Measurements from ENCODE around the gene HIVEP2. TPM values are rescaled to one million over a fixed set of nuclear protein-coding genes. Genes with fewer than 3 reads are reported as not detected.

Gene HIVEP2
- total RNA-seq, 1 donor from 2014 or later = 18.6 TPM

DNA sequence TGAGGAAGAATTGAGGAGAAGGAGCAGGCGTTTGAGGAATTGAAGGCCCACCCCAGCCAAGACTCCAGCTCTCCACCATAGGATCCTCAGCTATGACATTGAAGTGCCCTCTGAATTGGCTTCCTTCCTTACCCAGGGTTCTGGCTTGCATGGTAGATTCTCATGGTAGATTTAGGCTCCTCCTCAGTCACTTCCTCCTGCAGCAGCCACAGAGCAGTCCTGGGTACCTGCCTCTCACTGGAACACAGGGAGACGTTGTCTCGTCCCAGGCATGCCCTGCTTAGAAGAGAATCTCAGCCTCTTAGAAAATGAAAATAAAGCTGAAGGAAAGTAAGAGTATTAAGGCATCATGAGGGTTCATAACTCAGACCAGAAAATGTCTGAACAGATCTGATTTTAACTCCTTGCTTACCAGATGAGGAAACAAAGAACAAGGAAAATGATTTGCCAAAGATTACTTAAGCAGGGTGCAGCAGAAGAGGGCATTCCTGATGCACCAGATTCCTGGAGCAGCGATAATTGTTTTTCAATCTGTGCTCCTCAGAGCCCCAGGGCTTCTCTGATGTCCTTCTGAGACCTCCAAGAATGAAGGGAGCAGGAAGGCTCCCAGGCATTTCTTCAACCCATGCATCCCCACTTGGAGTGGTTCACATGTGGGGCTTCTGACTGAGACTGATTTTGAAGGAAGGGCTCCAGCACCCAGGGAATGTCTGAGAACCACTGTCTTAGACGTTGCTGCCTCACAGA is 219.8 kb downstream of the HIVEP2 start:
- ATAC-seq (no peak), DNase-seq (no peak)
- H3K36me3 ChIP-seq = no peaks in the 10 kb centered on the region
- intact Hi-C loops (cut with DNase I) = no loop called here
- H3K27ac ChIP-seq = no peak overlapping the region
- peaks cover 13% of the 10 kb centered on the region for H3K4me1 ChIP-seq
- H3K27me3 ChIP-seq = no peaks in the 10 kb centered on the region
- TF ChIP-seq CTCF (IDR thresholded peaks at IDR 0.05) = no peak
- H3K9me3 ChIP-seq = no peaks in the 10 kb centered on the region
- no peak overlapping the region for H3K4me3 ChIP-seq

DNA sequence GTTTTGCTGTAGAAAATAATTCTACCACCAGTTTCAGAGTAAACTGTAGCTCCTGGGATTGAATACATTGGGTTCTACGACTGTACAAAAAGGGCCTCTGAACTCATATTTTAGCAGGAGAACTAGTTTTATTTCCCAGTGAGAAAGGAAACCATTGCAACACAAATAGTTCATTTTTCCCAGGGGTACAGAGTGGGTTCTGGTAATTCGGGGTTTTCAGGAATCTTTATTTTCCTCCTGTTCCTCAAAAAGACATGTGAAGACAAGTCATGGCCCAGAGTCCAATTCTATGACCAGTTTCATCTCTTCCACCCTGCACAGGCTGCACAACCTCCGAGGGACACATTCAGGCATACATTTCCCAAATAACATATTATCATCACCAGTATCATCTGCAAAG is 222.1 kb downstream of the HIVEP2 start:
- DNase-seq (no peak), ATAC-seq (no peak)
- Histone ChIP-seq H3K27me3 (no peaks in the 10 kb centered on the region), H3K4me3 (no peak overlapping the region), H3K36me3 (no peaks in the 10 kb centered on the region), H3K27ac (no peak overlapping the region), H3K4me1 (no peaks in the 10 kb centered on the region), H3K9me3 (no peaks in the 10 kb centered on the region)
- intact Hi-C loops (cut with DNase I) = no loop called here
- TF ChIP-seq CTCF (IDR thresholded peaks at IDR 0.05) = no peak

DNA sequence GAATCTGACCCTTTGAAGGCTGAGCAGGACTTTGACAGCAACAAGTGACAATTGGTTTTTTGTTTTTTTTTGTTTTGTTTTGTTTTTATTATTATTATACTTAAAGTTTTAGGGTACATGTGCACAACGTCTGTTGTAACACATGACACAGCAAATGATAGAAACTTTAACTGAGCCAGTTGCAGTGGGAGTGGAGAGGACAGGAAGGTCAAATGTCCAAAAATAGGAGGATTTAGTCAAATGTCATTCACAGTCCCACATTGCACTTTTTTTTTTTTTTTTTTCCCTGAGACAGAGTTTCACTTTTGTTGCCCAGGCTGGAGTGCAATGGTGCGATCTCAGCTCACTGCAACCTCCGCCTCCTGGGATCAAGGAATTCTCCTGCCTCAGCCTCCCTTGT is 223.0 kb downstream of the HIVEP2 start:
- intact Hi-C loops (cut with DNase I) = no loop called here
- DNase-seq = no peak
- Histone ChIP-seq H3K4me1 (no peaks in the 10 kb centered on the region), H3K4me3 (no peak overlapping the region), H3K27me3 (no peaks in the 10 kb centered on the region), H3K27ac (no peak overlapping the region), H3K9me3 (no peaks in the 10 kb centered on the region), H3K36me3 (no peaks in the 10 kb centered on the region)
- no peak for TF ChIP-seq CTCF (IDR thresholded peaks at IDR 0.05)
- ATAC-seq = peak; percentile 52

GRCh38 chr6:142721215-142721920 is 223.6 kb downstream of the HIVEP2 start:
- DNase-seq (no peak), ATAC-seq (no peak)
- Histone ChIP-seq H3K4me1 (no peaks in the 10 kb centered on the region), H3K9me3 (no peaks in the 10 kb centered on the region), H3K27ac (no peak overlapping the region), H3K27me3 (no peaks in the 10 kb centered on the region), H3K36me3 (no peaks in the 10 kb centered on the region), H3K4me3 (no peak overlapping the region)
- intact Hi-C loops (cut with DNase I) = no loop called here
- TF ChIP-seq CTCF (IDR thresholded peaks at IDR 0.05) = no peak

DNA sequence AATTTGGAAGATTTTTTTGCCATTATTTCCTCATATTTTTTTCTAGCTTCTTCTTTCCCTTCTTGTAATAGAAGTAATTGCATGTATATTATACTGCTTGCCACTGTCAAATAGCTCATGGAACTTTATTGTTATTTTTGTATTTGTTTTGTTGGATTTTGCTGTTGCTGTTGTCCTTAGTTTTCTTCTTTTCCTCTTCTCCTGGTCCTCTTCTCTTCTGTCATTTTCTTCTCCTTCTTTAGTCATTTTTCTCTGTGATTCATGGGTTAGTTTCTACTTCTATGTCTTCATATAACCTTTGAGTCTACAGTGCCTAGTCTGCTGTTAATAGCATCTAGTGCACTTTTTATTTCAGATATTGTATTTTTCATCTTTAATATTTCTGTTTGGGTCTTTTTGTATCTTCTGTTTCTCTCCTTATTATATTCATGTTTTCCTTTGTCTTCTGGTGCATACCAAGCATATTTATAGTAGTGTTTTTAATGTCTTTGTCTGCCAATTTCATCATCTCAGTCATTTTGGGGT is 226.2 kb downstream of the HIVEP2 start:
- no peak for TF ChIP-seq CTCF (IDR thresholded peaks at IDR 0.05)
- ATAC-seq (no peak), DNase-seq (no peak)
- Histone ChIP-seq H3K9me3 (no peaks in the 10 kb centered on the region), H3K27me3 (no peaks in the 10 kb centered on the region), H3K4me3 (no peak overlapping the region), H3K36me3 (no peaks in the 10 kb centered on the region), H3K27ac (no peak overlapping the region), H3K4me1 (no peaks in the 10 kb centered on the region)
- intact Hi-C loops (cut with DNase I) = no loop called here

Measured in upper lobe of right lung (tissue), 1 donor.